Natural killer cell (primary cell): Measurements from ENCODE around the gene ZSWIM8. TPM values are rescaled to one million over a fixed set of nuclear protein-coding genes. Genes with fewer than 3 reads are reported as not detected.
A peak's percentile ranks its signal among the peaks of the same experiment; 100 is the strongest.

ENCODE experiments used
- ATAC-seq, 3 donors: fragments of 150-1000 bp in 2 of 3; fragments of 200-7000 bp in 1 of 3; cut with Tn5 transposase; 1 replicate in 1 of 3; 2 replicates in 2 of 3; pipeline ENCODE4 v1.10.0; 2021; ENCODE audit warnings: mild to moderate bottlenecking in 2 of 3, moderate library complexity in 2 of 3
- DNase-seq, 2 donors: peaks; one replicate each; pipeline versions ENCODE4 v3.0.0 to v3.0.0-alpha.2; 2013 to 2021; ENCODE audit warnings: mixed read lengths in 1 of 2
- H3K27ac ChIP-seq: one replicate; pipeline ENCODE4 v1.5.1; 2013; ENCODE audit warnings: mild to moderate bottlenecking, low read length
- H3K27me3 ChIP-seq: one replicate; pipeline ENCODE4 v1.6.1; 2013; ENCODE audit warnings: low read length; ENCODE audit not compliant: control insufficient read depth, insufficient read depth
- H3K36me3 ChIP-seq: one replicate; pipeline ENCODE4 v1.6.1; 2013; ENCODE audit warnings: low read length; ENCODE audit not compliant: control insufficient read depth, insufficient read depth
- H3K4me1 ChIP-seq: one replicate; pipeline ENCODE4 v1.6.1; 2013; ENCODE audit warnings: low read length; ENCODE audit not compliant: control insufficient read depth, insufficient read depth
- H3K4me3 ChIP-seq: one replicate; pipeline ENCODE4 v1.5.1; 2013; ENCODE audit warnings: low read length
- H3K9me3 ChIP-seq: one replicate; pipeline ENCODE4 v1.6.1; 2013; ENCODE audit warnings: low read length; ENCODE audit not compliant: control insufficient read depth, insufficient read depth
- H3K27ac Mint-ChIP-seq, 2 donors: one replicate each; pipeline ENCODE4 v1.8.0; 2022; ENCODE audit warnings: mild to moderate bottlenecking in 2 of 2, mixed read lengths in 2 of 2, moderate library complexity in 1 of 2
- H3K27me3 Mint-ChIP-seq, 2 donors: one replicate each; pipeline ENCODE4 v1.8.0; 2022; ENCODE audit warnings: low read depth in 2 of 2, mixed read lengths in 2 of 2
- H3K36me3 Mint-ChIP-seq: one replicate; pipeline ENCODE4 v1.8.0; 2022; ENCODE audit warnings: mixed read lengths
- H3K4me1 Mint-ChIP-seq, 2 donors: one replicate each; pipeline ENCODE4 v1.8.0; 2022; ENCODE audit warnings: mixed read lengths in 2 of 2
- H3K4me3 Mint-ChIP-seq: one replicate; pipeline ENCODE4 v1.8.0; 2022; ENCODE audit warnings: mild to moderate bottlenecking, moderate library complexity, mixed read lengths
- H3K9me3 Mint-ChIP-seq, 2 donors: one replicate each; pipeline ENCODE4 v1.8.0; 2022; ENCODE audit warnings: mixed read lengths in 2 of 2
- CTCF ChIP-seq: fragments of 200-600 bp; IDR thresholded peaks from one replicate; pipeline ENCODE4 v1.8.0; 2022; ENCODE audit warnings: antibody characterized with exemption
- WGBS: methylation state at CpG from one replicate; pipeline ENCODE4 v1.1.7; 2013; ENCODE audit warnings: missing lambda C conversion rate; ENCODE audit not compliant: insufficient coverage; 5-methylcytosine and 5-hydroxymethylcytosine counted together
- intact Hi-C: fragments of 100-400 bp; cut with micrococcal nuclease; formaldehyde crosslinking; loops from one replicate; pipeline ENCODE4 v1.14.2; 2022
- total RNA-seq, 4 donors: library from RNA; stranded (reverse); fragments of 120-200 nt in 1 of 4; gene quantifications; one replicate each; pipeline versions ENCODE4 v1.2.3 to v1.2.4, GENCODE V29; 2013 to 2022

The ZSWIM8 gene
- total RNA-seq, 3 donors from 2014 or later (not counting 1 experiment from before 2014, with no cell fraction given) = 157 to 161 (median 159) TPM

- 28% methylated on average over 5 of the region's 5 CpGs for WGBS
- ATAC-seq (peak; percentile 82 to 94 (median 89)), DNase-seq (peak; percentile 71 to 87)
- H3K4me3 ChIP-seq = no peak overlapping the region
- peaks cover 53% of the 10 kb centered on the region for H3K4me1 ChIP-seq
- no peaks in the 10 kb centered on the region for H3K9me3 ChIP-seq
- Mint-ChIP-seq H3K4me3 (peak overlapping the region; percentile 75), H3K36me3 (peaks cover 22% of the 10 kb centered on the region), H3K27me3 (no peaks in the 10 kb centered on the region), H3K27ac (peak overlapping the region; percentile 93 to 96), H3K9me3 (no peaks in the 10 kb centered on the region), H3K4me1 (peaks cover 67 to 74% of the 10 kb centered on the region in 2 donors)
- no peak for TF ChIP-seq CTCF
- H3K27ac ChIP-seq = peak overlapping the region; percentile 90
- no peaks in the 10 kb centered on the region for H3K27me3 ChIP-seq
- intact Hi-C loops = loop anchor here (1.0 kb wide), 4 partner anchors 13 to 29 kb away; partner anchors contain the start of genes SEC24C and ZSWIM8
- H3K36me3 ChIP-seq = peaks cover 51% of the 10 kb centered on the region
Observed at GRCh38 chr10:73759512-73760115, 25.8 kb upstream of the ZSWIM8 start.

- Mint-ChIP-seq H3K27ac (peak overlapping the region; percentile 93 to 96), H3K27me3 (no peaks in the 10 kb centered on the region), H3K36me3 (peaks cover 30% of the 10 kb centered on the region), H3K4me3 (peak overlapping the region; percentile 26), H3K9me3 (no peaks in the 10 kb centered on the region), H3K4me1 (peaks cover 64 to 88% of the 10 kb centered on the region in 2 donors)
- H3K4me1 ChIP-seq = peaks cover 53% of the 10 kb centered on the region
- no peak overlapping the region for H3K4me3 ChIP-seq
- intact Hi-C loops = no loop called here
- DNase-seq (no peak), ATAC-seq (no peak)
- H3K9me3 ChIP-seq = no peaks in the 10 kb centered on the region
- no peak for TF ChIP-seq CTCF
- peaks cover 65% of the 10 kb centered on the region for H3K36me3 ChIP-seq
- no peaks in the 10 kb centered on the region for H3K27me3 ChIP-seq
- WGBS = no CpG with 5 or more reads among the region's 1 CpG
- peak overlapping the region; percentile 90 for H3K27ac ChIP-seq
Observed at GRCh38 chr10:73761781-73762180, 23.6 kb upstream of the ZSWIM8 start.

- Mint-ChIP-seq H3K27me3 (no peaks in the 10 kb centered on the region), H3K9me3 (no peaks in the 10 kb centered on the region), H3K4me3 (peak overlapping the region; percentile 22), H3K27ac (peak overlapping the region; percentile 93 to 96), H3K36me3 (peaks cover 31% of the 10 kb centered on the region), H3K4me1 (peaks cover 59 to 83% of the 10 kb centered on the region in 2 donors)
- 60% methylated on average over 2 of the region's 2 CpGs for WGBS
- Histone ChIP-seq H3K4me3 (no peak overlapping the region), H3K27me3 (no peaks in the 10 kb centered on the region), H3K9me3 (no peaks in the 10 kb centered on the region), H3K36me3 (peaks cover 75% of the 10 kb centered on the region), H3K27ac (peak overlapping the region; percentile 55), H3K4me1 (peaks cover 45% of the 10 kb centered on the region)
- no peak for ATAC-seq
- intact Hi-C loops = no loop called here
- TF ChIP-seq CTCF = no peak
- no peak for DNase-seq
Observed at GRCh38 chr10:73762915-73763314, 22.5 kb upstream of the ZSWIM8 start.
